ENCODE results near the gene MEGF9.

MEGF9 gene

DNA sequence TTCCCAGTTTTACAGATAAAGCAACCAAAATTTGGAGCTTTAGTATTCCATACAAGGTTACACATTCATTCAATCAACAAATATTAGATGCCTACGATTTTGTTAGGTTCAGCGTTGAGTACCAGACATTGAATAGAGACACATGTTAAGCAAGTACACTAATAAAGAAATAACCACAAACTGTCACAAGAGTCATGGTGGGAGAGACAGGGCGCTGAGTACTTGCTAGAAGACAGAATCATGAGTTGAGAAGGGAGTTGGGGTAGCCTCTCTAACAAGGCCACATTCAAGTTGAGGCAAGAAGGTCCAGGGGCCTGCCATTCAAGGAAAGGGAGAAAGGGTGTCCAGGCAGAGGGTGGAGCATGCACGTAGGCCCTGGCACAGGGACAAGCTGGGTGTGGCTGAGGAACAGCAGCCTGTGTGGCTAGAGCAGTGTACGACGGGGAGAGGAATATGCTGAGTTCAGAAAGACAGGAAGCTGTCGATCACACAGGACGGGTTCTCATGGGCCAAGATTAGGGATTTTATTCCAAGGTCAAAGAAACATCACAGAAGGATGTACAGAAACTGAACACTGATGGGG, 151.3 kb downstream of the MEGF9 start:
- H3K9me3 ChIP-seq (ENCODE audit: low read length): no peaks in the 10 kb centered on the region
- peaks cover 93% of the 10 kb centered on the region for H3K36me3 ChIP-seq (ENCODE audit: insufficient read depth, low read length)
- H3K27me3 ChIP-seq (ENCODE audit: insufficient read depth, low read length): no peaks in the 10 kb centered on the region
- no peak for TF ChIP-seq EZH2 (IDR thresholded peaks at IDR 0.05; ENCODE audit: borderline replicate concordance, low read length)
- TF ChIP-seq, protein P1, sequence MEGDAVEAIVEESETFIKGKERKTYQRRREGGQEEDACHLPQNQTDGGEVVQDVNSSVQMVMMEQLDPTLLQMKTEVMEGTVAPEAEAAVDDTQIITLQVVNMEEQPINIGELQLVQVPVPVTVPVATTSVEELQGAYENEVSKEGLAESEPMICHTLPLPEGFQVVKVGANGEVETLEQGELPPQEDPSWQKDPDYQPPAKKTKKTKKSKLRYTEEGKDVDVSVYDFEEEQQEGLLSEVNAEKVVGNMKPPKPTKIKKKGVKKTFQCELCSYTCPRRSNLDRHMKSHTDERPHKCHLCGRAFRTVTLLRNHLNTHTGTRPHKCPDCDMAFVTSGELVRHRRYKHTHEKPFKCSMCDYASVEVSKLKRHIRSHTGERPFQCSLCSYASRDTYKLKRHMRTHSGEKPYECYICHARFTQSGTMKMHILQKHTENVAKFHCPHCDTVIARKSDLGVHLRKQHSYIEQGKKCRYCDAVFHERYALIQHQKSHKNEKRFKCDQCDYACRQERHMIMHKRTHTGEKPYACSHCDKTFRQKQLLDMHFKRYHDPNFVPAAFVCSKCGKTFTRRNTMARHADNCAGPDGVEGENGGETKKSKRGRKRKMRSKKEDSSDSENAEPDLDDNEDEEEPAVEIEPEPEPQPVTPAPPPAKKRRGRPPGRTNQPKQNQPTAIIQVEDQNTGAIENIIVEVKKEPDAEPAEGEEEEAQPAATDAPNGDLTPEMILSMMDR (IDR thresholded peaks at IDR 0.05; ENCODE audit: low read length): no peak
- H3K79me2 ChIP-seq (ENCODE audit: insufficient read depth, low read length): peaks cover 7% of the 10 kb centered on the region; the same call in 1 of the 2 replicates
- H3K9me2 ChIP-seq (ENCODE audit: low read depth, low read length): no peaks in the 10 kb centered on the region
- no peak overlapping the region for H3K4me2 ChIP-seq (ENCODE audit: low read length)
- no peaks in the 10 kb centered on the region for H3F3A ChIP-seq (ENCODE audit: insufficient read depth, low read length)
- H3K4me3 ChIP-seq (ENCODE audit: low read depth, low read length, poor library complexity, severe bottlenecking): no peak overlapping the region
- no peaks in the 10 kb centered on the region for H4K20me1 ChIP-seq (ENCODE audit: insufficient read depth, low read length)
- H3K9ac ChIP-seq (ENCODE audit: low read length): no peak overlapping the region
- no peak overlapping the region for H3K27ac ChIP-seq (ENCODE audit: low read depth, low read length, poor library complexity, severe bottlenecking)
- no peak overlapping the region for H2AFZ ChIP-seq (ENCODE audit: low read length)
- H3K4me1 ChIP-seq (ENCODE audit: insufficient read depth, low read length, severe bottlenecking): no peaks in the 10 kb centered on the region

DNA sequence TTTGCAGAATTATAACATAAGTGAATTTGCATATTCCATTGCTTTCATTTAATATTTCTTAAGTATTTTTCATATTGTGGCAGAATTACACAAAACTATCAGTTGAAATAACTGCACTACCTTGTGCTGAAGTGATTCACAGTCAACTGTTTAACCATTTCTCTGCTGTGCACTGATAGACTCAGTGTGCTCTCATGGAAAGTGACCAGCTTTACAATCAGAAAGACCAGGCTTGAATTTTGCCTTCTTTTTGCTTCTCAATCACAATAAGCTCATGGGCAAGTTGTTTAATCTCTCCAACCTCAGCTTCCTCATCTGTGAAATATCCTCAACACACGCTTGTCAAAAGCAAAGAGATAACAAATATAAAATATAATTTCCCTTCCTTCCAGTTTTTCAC, 152.6 kb downstream of the MEGF9 start:
- Histone ChIP-seq H3K27me3 (ENCODE audit: insufficient read depth, low read length) (no peaks in the 10 kb centered on the region), H3F3A (ENCODE audit: insufficient read depth, low read length) (no peaks in the 10 kb centered on the region), H4K20me1 (ENCODE audit: insufficient read depth, low read length) (no peaks in the 10 kb centered on the region), H3K4me1 (ENCODE audit: insufficient read depth, low read length, severe bottlenecking) (no peaks in the 10 kb centered on the region), H3K79me2 (ENCODE audit: insufficient read depth, low read length) (peaks cover 13% of the 10 kb centered on the region; the same call in 1 of the 2 replicates), H3K4me3 (ENCODE audit: low read depth, low read length, poor library complexity, severe bottlenecking) (no peak overlapping the region), H3K9ac (ENCODE audit: low read length) (no peak overlapping the region), H3K36me3 (ENCODE audit: insufficient read depth, low read length) (peaks cover 87% of the 10 kb centered on the region), H3K9me2 (ENCODE audit: low read depth, low read length) (no peaks in the 10 kb centered on the region), H2AFZ (ENCODE audit: low read length) (no peak overlapping the region), H3K4me2 (ENCODE audit: low read length) (no peak overlapping the region), H3K27ac (ENCODE audit: low read depth, low read length, poor library complexity, severe bottlenecking) (no peak overlapping the region), H3K9me3 (ENCODE audit: low read length) (no peaks in the 10 kb centered on the region)
- TF ChIP-seq, protein P1 (IDR thresholded peaks at IDR 0.05; ENCODE audit: low read length): no peak
- no peak for TF ChIP-seq EZH2 (IDR thresholded peaks at IDR 0.05; ENCODE audit: borderline replicate concordance, low read length)

DNA sequence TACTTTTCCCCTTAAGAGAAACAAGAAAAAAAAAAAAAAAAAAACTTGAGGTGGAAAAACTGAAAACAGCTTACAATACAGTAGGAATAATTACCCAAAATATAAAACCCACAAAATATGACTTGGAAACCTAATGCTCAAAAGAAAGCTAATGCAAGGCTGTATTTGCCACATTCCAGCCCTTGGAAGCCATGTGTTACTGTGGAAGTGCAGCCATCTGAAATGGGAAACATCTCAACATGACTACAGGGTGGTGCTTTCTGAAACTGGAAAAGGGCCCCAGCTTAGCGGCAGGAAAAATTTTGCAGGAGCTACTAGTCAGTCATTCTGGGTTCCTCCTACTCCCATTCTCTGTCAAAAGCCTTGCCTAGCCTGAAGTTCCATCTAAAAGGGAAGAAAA, 154.7 kb downstream of the MEGF9 start:
- Histone ChIP-seq H3K79me2 (ENCODE audit: insufficient read depth, low read length) (peaks cover 22% of the 10 kb centered on the region; the same call in 1 of the 2 replicates), H3K4me3 (ENCODE audit: low read depth, low read length, poor library complexity, severe bottlenecking) (no peak overlapping the region), H4K20me1 (ENCODE audit: insufficient read depth, low read length) (no peaks in the 10 kb centered on the region), H3K4me2 (ENCODE audit: low read length) (no peak overlapping the region), H3K27ac (ENCODE audit: low read depth, low read length, poor library complexity, severe bottlenecking) (no peak overlapping the region), H2AFZ (ENCODE audit: low read length) (no peak overlapping the region), H3K9ac (ENCODE audit: low read length) (no peak overlapping the region), H3K9me3 (ENCODE audit: low read length) (no peaks in the 10 kb centered on the region), H3K4me1 (ENCODE audit: insufficient read depth, low read length, severe bottlenecking) (peaks cover 8% of the 10 kb centered on the region), H3F3A (ENCODE audit: insufficient read depth, low read length) (no peaks in the 10 kb centered on the region), H3K9me2 (ENCODE audit: low read depth, low read length) (no peaks in the 10 kb centered on the region), H3K27me3 (ENCODE audit: insufficient read depth, low read length) (no peaks in the 10 kb centered on the region), H3K36me3 (ENCODE audit: insufficient read depth, low read length) (peaks cover 83% of the 10 kb centered on the region)
- TF ChIP-seq, protein P1 (IDR thresholded peaks at IDR 0.05; ENCODE audit: low read length): no peak
- no peak for TF ChIP-seq EZH2 (IDR thresholded peaks at IDR 0.05; ENCODE audit: borderline replicate concordance, low read length)

All from OCI-LY1 (cell line).